Uterus (tissue), 4 donors: ENCODE measurements around the gene BCKDHB. TPM values are rescaled to one million over a fixed set of nuclear protein-coding genes. Genes with fewer than 3 reads are reported as not detected.

ENCODE experiments used
- DNase-seq, 2 donors: peaks; one replicate each; pipeline ENCODE4 v3.0.0-alpha.2; 2019 to 2020
- H3K27ac ChIP-seq, 2 donors: fragments of 200-600 bp; sonication (generic); 1 replicate in 1 of 2; 2 replicates in 1 of 2; pipeline ENCODE4 v1.5.1; 2016 to 2018
- H3K27me3 ChIP-seq, 2 donors: fragments of 200-600 bp; sonication (generic); one replicate each; pipeline ENCODE4 v1.5.1; 2018 to 2019; ENCODE audit warnings: control low read depth in 1 of 2
- H3K36me3 ChIP-seq, 2 donors: fragments of 200-600 bp; sonication (generic); one replicate each; pipeline ENCODE4 v1.5.1; 2019; ENCODE audit warnings: control low read depth in 1 of 2
- H3K4me1 ChIP-seq, 2 donors: fragments of 200-600 bp; sonication (generic); one replicate each; pipeline ENCODE4 v1.5.1; 2018 to 2019; ENCODE audit warnings: control low read depth in 1 of 2
- H3K4me3 ChIP-seq, 2 donors: fragments of 200-600 bp; sonication (generic); 1 replicate in 1 of 2; 2 replicates in 1 of 2; pipeline ENCODE4 v1.5.1; 2018 to 2019; ENCODE audit warnings: mild to moderate bottlenecking in 1 of 2
- H3K9me3 ChIP-seq, 2 donors: fragments of 200-600 bp; sonication (generic); one replicate each; pipeline ENCODE4 v1.5.1; 2019; ENCODE audit warnings: control low read depth in 1 of 2
- CTCF ChIP-seq, 4 experiments: fragments of 200-600 bp in 2 of 4; fragments of 450-650 bp in 2 of 4; sonication (generic) in 2 of 4; IDR thresholded peaks; one replicate each; pipeline ENCODE4 v1.5.1; 2016 to 2019; ENCODE audit warnings: antibody characterized with exemption in 4 of 4, mild to moderate bottlenecking in 2 of 4, moderate library complexity in 1 of 4
- POLR2A ChIP-seq, 2 donors: fragments of 450-650 bp; IDR thresholded peaks; one replicate each; pipeline ENCODE4 v1.6.1; 2016; ENCODE audit warnings: antibody characterized with exemption in 2 of 2, mild to moderate bottlenecking in 1 of 2, moderate library complexity in 1 of 2
- intact Hi-C: fragments of 100-400 bp; cut with DNase I; formaldehyde crosslinking; loops from one replicate; pipeline ENCODE4 v1.15.1; 2023; ENCODE audit warnings: low total_unique reads
- total RNA-seq, 4 donors: library from RNA; depleted of rRNA in 3 of 4; stranded (reverse); fragments of >200 nt in 3 of 4; gene quantifications; one replicate each; pipeline versions ENCODE4 v1.1.0 to v1.2.4, GENCODE V29; 2014 to 2023
- donor health status: DM: yes; HTN: yes; CAD: no.

BCKDHB gene
- total RNA-seq, 4 donors from 2014 or later = 7.2 to 35.5 (median 13.2) TPM

- intact Hi-C loops = no loop called here
- H3K27me3 ChIP-seq = no peaks in the 10 kb centered on the region
- DNase-seq = no peak
- H3K4me3 ChIP-seq = no peak overlapping the region
- no peaks in the 10 kb centered on the region for H3K9me3 ChIP-seq
- no peaks in the 10 kb centered on the region for H3K4me1 ChIP-seq
- no peak overlapping the region for H3K27ac ChIP-seq
- no peaks in the 10 kb centered on the region for H3K36me3 ChIP-seq
- TF ChIP-seq CTCF (IDR thresholded peaks at IDR 0.05) (no peak), POLR2A (IDR thresholded peaks at IDR 0.05) (no peak)
These were observed 208.1 kb downstream of the BCKDHB start for GRCh38 chr6:80314531-80314930.

- Histone ChIP-seq H3K4me3 (no peak overlapping the region), H3K4me1 (no peaks in the 10 kb centered on the region), H3K9me3 (no peaks in the 10 kb centered on the region), H3K27me3 (no peaks in the 10 kb centered on the region), H3K27ac (no peak overlapping the region), H3K36me3 (no peaks in the 10 kb centered on the region)
- TF ChIP-seq POLR2A (IDR thresholded peaks at IDR 0.05) (no peak), CTCF (IDR thresholded peaks at IDR 0.05) (no peak)
- intact Hi-C loops = no loop called here
- no peak for DNase-seq
These were observed 210.3 kb downstream of the BCKDHB start for GRCh38 chr6:80316686-80317231.

GRCh38 chr6:80319196-80319595 is 212.7 kb downstream of the BCKDHB start:
- TF ChIP-seq POLR2A (IDR thresholded peaks at IDR 0.05) = no peak
- no peak for TF ChIP-seq CTCF (IDR thresholded peaks at IDR 0.05)
- H3K4me3 ChIP-seq = no peak overlapping the region
- no peaks in the 10 kb centered on the region for H3K27me3 ChIP-seq
- DNase-seq = no peak
- H3K4me1 ChIP-seq = no peaks in the 10 kb centered on the region
- H3K9me3 ChIP-seq = no peaks in the 10 kb centered on the region
- intact Hi-C loops = no loop called here
- no peaks in the 10 kb centered on the region for H3K36me3 ChIP-seq
- no peak overlapping the region for H3K27ac ChIP-seq

- no peaks in the 10 kb centered on the region for H3K9me3 ChIP-seq
- H3K27me3 ChIP-seq = no peaks in the 10 kb centered on the region
- DNase-seq = no peak
- H3K4me1 ChIP-seq = no peaks in the 10 kb centered on the region
- no peak for TF ChIP-seq POLR2A (IDR thresholded peaks at IDR 0.05)
- no peak for TF ChIP-seq CTCF (IDR thresholded peaks at IDR 0.05)
- no peak overlapping the region for H3K4me3 ChIP-seq
- intact Hi-C loops = no loop called here
- H3K36me3 ChIP-seq = no peaks in the 10 kb centered on the region
- no peak overlapping the region for H3K27ac ChIP-seq
These were observed 214.5 kb downstream of the BCKDHB start for GRCh38 chr6:80321011-80321410.

GRCh38 chr6:80325742-80326141 is 219.3 kb downstream of the BCKDHB start:
- DNase-seq = no peak
- Histone ChIP-seq H3K4me3 (no peak overlapping the region), H3K4me1 (no peaks in the 10 kb centered on the region), H3K9me3 (no peaks in the 10 kb centered on the region), H3K27ac (no peak overlapping the region), H3K36me3 (no peaks in the 10 kb centered on the region), H3K27me3 (no peaks in the 10 kb centered on the region)
- TF ChIP-seq CTCF (IDR thresholded peaks at IDR 0.05) = no peak
- no peak for TF ChIP-seq POLR2A (IDR thresholded peaks at IDR 0.05)
- intact Hi-C loops = no loop called here
